Fibroblast of the aortic adventitia (primary cell): ENCODE results near the gene RASGRP2. TPM values are rescaled to one million over a fixed set of nuclear protein-coding genes. Genes with fewer than 3 reads are reported as not detected.

ENCODE experiments used
- DNase-seq: peaks from one replicate; pipeline ENCODE4 v3.0.0-alpha.2; 2010; ENCODE audit warnings: low read depth
- H3K4me3 ChIP-seq: 2 replicates; pipeline ENCODE4 v1.5.1; 2011; ENCODE audit warnings: low read depth, mild to moderate bottlenecking, control low read depth, low read length, moderate library complexity
- total RNA-seq: library from RNA; depleted of rRNA; stranded (reverse); fragments of >200 nt; gene quantifications from 2 replicates; pipeline ENCODE4 v1.2.3, GENCODE V29; 2012; ENCODE audit warnings: low replicate concordance
- TF ChIP-seq, protein P1 (sequence below): IDR thresholded peaks from 2 replicates; pipeline ENCODE4 v1.5.1; 2011; ENCODE audit warnings: mild to moderate bottlenecking, low read length, control low read depth, inconsistent platforms; ENCODE audit not compliant: insufficient read depth

Gene RASGRP2
- total RNA-seq, 1 donor, result not detected

DNA sequence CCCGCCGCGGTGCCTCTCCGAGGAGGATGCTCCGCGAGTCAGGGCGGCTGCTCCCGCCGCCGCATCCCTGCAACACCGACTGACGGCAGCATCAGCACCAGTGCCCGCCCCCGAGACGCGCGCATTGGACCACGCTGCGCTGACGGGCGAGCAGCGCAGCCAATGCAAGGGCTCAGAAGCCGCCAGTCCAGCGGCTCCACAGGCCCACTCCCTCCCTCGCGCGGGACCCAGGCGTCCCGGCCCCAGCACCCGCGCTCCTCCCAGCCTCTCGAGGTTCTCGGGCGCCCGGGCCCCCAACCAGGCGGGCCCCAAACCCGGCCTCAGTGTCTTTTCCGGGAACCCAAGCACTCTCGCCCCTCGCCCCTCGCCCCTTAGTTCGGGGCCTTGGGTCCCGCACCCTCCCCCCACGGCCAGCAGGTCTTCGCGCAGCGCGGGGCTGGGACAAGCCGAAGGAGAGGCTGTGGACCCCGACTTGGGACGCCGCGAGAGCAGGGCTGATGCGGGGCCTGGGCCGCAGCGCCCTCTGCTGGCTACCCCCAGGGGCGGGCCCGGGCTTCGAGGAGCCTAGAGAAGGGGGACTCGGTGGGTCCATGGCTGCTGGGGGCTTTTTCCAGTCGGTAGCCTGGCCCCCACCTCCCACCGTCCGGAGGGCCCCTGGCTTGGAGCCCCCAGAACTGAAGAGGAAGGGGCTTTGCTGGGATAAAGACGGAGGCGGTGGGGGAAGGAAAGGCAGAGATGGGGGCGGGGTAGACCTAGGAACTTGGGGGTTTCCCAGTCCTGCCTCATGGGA, 20.6 kb downstream of the RASGRP2 start, which contains the start of gene NRXN2:
Gene NRXN2, minus strand, starts transcription at position 81 of the 790 bp plus-strand sequence. CDS start 9,498 bp downstream, outside the sequence.
- TF ChIP-seq, protein P1, sequence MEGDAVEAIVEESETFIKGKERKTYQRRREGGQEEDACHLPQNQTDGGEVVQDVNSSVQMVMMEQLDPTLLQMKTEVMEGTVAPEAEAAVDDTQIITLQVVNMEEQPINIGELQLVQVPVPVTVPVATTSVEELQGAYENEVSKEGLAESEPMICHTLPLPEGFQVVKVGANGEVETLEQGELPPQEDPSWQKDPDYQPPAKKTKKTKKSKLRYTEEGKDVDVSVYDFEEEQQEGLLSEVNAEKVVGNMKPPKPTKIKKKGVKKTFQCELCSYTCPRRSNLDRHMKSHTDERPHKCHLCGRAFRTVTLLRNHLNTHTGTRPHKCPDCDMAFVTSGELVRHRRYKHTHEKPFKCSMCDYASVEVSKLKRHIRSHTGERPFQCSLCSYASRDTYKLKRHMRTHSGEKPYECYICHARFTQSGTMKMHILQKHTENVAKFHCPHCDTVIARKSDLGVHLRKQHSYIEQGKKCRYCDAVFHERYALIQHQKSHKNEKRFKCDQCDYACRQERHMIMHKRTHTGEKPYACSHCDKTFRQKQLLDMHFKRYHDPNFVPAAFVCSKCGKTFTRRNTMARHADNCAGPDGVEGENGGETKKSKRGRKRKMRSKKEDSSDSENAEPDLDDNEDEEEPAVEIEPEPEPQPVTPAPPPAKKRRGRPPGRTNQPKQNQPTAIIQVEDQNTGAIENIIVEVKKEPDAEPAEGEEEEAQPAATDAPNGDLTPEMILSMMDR, result peak; percentile 94
- DNase-seq, result peak; percentile 75
- peak within 1 kb of the TSS; percentile 66 for H3K4me3 ChIP-seq

DNA sequence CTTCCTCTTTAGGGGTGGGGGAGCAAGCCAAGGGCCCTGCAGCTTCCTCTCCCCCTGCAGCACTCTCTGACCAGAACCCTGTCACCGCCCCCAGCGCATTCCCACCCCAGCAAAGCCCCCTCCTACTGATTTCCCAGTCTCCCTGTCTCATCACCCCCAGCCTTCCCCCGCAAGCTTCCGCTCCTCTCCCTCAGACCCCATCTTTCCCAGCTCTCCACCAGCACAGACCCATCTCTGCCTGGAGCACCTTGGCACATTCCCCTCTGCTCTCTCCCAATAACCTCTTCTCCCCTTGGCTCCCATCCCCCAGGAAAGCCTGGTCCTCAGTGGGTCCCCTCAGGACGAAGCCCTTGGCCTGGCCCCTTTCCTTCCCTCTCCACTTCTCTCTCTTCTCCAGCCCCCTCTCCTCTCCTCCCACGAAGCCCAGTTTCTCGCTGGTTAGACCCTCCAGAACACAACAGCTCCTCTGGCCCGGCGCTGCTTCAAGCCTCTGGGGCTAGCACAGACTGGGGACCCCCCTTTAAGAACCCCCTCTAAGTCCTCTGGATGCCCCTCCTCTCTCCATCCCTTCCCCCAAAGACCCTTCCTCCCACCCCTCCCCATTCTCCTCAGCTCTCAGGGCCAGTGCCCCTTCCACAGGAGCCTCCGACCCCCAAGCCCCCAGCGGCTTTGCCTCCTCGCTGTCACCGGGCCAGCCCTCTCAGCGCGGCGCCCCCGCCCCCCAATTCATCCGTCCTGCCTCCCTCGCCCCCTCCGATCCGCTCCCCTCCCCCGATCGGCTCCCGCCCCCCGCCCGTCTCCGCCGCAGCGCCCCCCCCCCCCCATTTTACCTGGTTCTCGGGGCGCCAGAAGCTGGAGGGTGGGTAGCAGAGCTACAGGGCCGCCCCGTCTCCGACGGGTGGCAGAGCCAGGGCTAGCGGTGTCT, 21.5 kb downstream of the RASGRP2 start:
- H3K4me3 ChIP-seq, result no peak overlapping the region
- DNase-seq, result no peak
- TF ChIP-seq, protein P1, result no peak

DNA sequence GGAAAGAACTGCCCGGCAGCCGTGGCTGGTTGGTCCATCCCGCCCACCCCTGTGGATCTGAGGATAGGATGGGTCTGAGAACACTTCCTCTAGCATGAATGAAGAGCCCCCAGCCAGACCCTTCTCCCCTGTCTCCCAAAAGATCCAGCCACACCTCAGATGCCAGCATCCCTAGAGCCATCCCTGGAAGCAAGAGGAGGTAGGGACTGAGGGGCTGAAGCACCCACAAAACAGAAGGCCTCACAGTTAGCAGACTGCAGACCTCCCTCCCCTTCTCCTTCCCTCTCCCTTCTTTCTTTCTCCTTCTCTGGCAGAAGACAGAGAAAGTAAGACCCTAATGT, 22.6 kb downstream of the RASGRP2 start:
- no peak for DNase-seq
- TF ChIP-seq, protein P1, result no peak
- H3K4me3 ChIP-seq, result no peak overlapping the region

DNA sequence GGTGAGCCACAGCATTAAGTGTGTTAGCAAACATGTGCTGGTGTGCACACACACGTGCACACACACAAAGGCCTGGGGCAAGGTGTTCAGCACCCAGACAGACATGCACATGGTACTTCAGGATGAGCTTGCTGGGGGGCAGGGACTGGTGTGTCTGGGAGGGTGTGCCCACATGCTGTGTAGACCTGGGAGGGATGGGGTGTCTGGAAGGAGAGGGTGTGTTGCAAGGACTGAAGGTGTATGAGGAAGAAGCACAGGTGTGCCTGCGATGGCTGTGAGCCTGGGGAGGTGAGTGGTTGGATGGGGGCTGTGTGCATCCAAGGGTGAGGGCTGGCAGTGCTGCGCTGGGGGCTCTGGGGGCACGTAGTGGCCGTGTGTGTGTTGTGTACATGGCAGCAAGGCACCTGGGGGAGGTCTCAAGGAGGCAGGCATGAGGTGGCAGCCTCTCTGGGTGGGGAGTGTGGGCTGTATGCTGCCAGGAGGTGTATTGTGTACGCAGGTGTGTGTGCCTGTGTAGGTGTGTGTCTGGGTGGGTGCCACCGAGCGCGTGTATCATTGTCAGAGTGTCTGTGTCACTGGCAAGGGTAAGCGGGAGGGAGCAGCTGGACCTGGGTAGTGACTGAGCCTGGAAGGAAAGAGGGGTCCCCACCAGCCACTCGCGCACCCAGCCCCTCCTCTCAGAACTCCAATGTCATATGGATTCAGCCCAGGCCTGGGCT, 23.1 kb downstream of the RASGRP2 start:
- DNase-seq, result no peak
- TF ChIP-seq, protein P1, result no peak
- no peak overlapping the region for H3K4me3 ChIP-seq

DNA sequence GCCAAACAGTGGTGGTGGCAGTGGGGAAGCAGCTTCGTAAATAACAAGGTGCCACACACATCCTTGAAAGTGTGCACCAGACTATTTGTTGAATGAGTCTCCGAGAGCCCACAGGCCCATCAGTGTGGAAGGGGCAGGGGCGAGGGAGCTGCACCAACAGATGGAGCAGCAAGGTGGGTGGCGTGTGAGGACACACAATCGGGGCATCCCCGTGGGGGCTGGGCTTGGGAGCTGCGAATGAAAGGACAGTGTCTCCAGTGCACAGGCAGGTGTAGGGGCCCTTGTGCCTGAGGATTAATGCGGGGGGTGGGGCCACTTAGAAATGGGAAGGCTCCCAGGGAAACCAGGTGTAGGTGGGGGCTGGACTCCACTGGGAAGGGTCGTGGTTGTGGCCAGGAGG, 23.8 kb downstream of the RASGRP2 start:
- TF ChIP-seq, protein P1, result no peak
- no peak overlapping the region for H3K4me3 ChIP-seq
- DNase-seq, result no peak

DNA sequence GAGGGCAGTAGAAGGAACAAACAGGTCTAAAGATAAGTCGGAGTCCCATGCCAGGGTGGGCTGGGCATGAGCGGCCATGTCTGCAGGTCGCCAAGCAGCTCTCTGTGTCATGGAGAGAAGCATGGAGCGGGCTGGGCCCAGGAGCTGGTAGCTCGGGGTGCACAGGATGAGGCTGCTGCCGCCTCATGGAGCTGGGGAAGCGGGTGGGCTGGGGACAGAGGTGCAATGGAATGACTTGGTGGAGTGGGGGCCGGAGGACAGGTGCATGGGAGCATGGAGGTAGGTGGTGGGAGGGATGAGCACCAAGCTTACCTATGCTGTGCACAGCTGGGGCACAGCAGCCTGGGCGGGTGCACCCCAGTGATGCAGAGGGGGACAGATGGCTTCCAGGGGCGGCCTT, 24.5 kb downstream of the RASGRP2 start:
- TF ChIP-seq, protein P1, result no peak
- DNase-seq, result no peak
- H3K4me3 ChIP-seq, result no peak overlapping the region
